HEK293 (cell line): ENCODE results near the gene ITGA5.
A peak's percentile ranks its signal among the peaks of the same experiment; 100 is the strongest.

Experiments
- GLIS1 ChIP-seq: fragments of 450-650 bp; formaldehyde crosslinking; IDR thresholded peaks from 2 replicates; pipeline ENCODE4 v1.5.1; 2016; ENCODE audit warnings: missing biosample characterization, missing genetic modification characterization
- KLF1 ChIP-seq: fragments of 450-650 bp; formaldehyde crosslinking; IDR thresholded peaks from 2 replicates; pipeline ENCODE4 v1.5.1; 2016; ENCODE audit warnings: missing biosample characterization, missing genetic modification characterization
- OVOL3 ChIP-seq: fragments of 450-650 bp; formaldehyde crosslinking; IDR thresholded peaks from 2 replicates; pipeline ENCODE4 v1.5.1; 2016; ENCODE audit warnings: missing biosample characterization, missing genetic modification characterization
- SP2 ChIP-seq: fragments of 450-650 bp; formaldehyde crosslinking; IDR thresholded peaks from 2 replicates; pipeline ENCODE4 v1.5.1; 2016; ENCODE audit warnings: missing biosample characterization, missing genetic modification characterization
- SP3 ChIP-seq: fragments of 450-650 bp; formaldehyde crosslinking; IDR thresholded peaks from 2 replicates; pipeline ENCODE4 v1.5.1; 2016; ENCODE audit warnings: missing biosample characterization, missing genetic modification characterization
- ZNF146 ChIP-seq: fragments of 450-650 bp; formaldehyde crosslinking; IDR thresholded peaks from 2 replicates; pipeline ENCODE4 v1.5.1; 2016; ENCODE audit warnings: missing biosample characterization, missing genetic modification characterization
- ZNF2 ChIP-seq: fragments of 450-650 bp; formaldehyde crosslinking; IDR thresholded peaks from 2 replicates; pipeline ENCODE4 v1.5.1; 2016; ENCODE audit warnings: missing biosample characterization, missing genetic modification characterization
- ZNF266 ChIP-seq: fragments of 450-650 bp; formaldehyde crosslinking; IDR thresholded peaks from 2 replicates; pipeline ENCODE4 v1.5.1; 2016; ENCODE audit warnings: missing biosample characterization, missing genetic modification characterization, low read depth
- ZNF311 ChIP-seq: fragments of 450-650 bp; formaldehyde crosslinking; IDR thresholded peaks from 2 replicates; pipeline ENCODE4 v1.5.1; 2017; ENCODE audit warnings: missing biosample characterization, missing genetic modification characterization, borderline replicate concordance
- ZNF530 ChIP-seq: fragments of 450-650 bp; formaldehyde crosslinking; IDR thresholded peaks from 2 replicates; pipeline ENCODE4 v1.5.1; 2016; ENCODE audit warnings: low read depth, missing biosample characterization, missing genetic modification characterization
- ZNF561 ChIP-seq: fragments of 450-650 bp; IDR thresholded peaks from 2 replicates; pipeline ENCODE4 v1.5.1; 2018; ENCODE audit warnings: missing biosample characterization, missing genetic modification characterization, borderline replicate concordance
- ZNF596 ChIP-seq: fragments of 450-650 bp; IDR thresholded peaks from 2 replicates; pipeline ENCODE4 v1.5.0; 2018; ENCODE audit warnings: missing biosample characterization, mild to moderate bottlenecking, missing genetic modification characterization, moderate library complexity
- ZNF600 ChIP-seq: fragments of 450-650 bp; formaldehyde crosslinking; IDR thresholded peaks from 2 replicates; pipeline ENCODE4 v1.5.1; 2016; ENCODE audit warnings: missing biosample characterization, missing genetic modification characterization
- ZNF660 ChIP-seq: fragments of 450-650 bp; IDR thresholded peaks from 2 replicates; pipeline ENCODE4 v1.5.1; 2018; ENCODE audit warnings: missing biosample characterization, mild to moderate bottlenecking, missing genetic modification characterization
- ZNF76 ChIP-seq: fragments of 450-650 bp; formaldehyde crosslinking; IDR thresholded peaks from 2 replicates; pipeline ENCODE4; 2016; ENCODE audit warnings: low read depth, missing biosample characterization, missing genetic modification characterization, borderline replicate concordance
- ZNF777 ChIP-seq: fragments of 450-650 bp; formaldehyde crosslinking; IDR thresholded peaks from 2 replicates; pipeline ENCODE4 v1.5.1; 2017; ENCODE audit warnings: missing biosample characterization, missing genetic modification characterization, borderline replicate concordance
- ZNF843 ChIP-seq: fragments of 450-650 bp; formaldehyde crosslinking; IDR thresholded peaks from 2 replicates; pipeline ENCODE4 v1.5.1; 2016; ENCODE audit warnings: missing biosample characterization, missing genetic modification characterization
- TF ChIP-seq, protein P1 (sequence below): fragments of 450-650 bp; formaldehyde crosslinking; IDR thresholded peaks from 2 replicates; pipeline ENCODE4 v1.5.1; 2016; ENCODE audit warnings: missing biosample characterization, missing genetic modification characterization
- TF ChIP-seq, protein P2 (sequence below): fragments of 450-650 bp; formaldehyde crosslinking; IDR thresholded peaks from 2 replicates; pipeline ENCODE4 v1.5.1; 2016; ENCODE audit warnings: missing biosample characterization, missing genetic modification characterization
- TF ChIP-seq, protein P3 (sequence below): fragments of 450-650 bp; formaldehyde crosslinking; IDR thresholded peaks from 2 replicates; pipeline ENCODE4 v1.5.1; 2017; ENCODE audit warnings: missing biosample characterization, missing genetic modification characterization
- TF ChIP-seq, protein P4 (sequence below): fragments of 450-650 bp; formaldehyde crosslinking; conservative IDR thresholded peaks from 2 replicates; pipeline ENCODE4 v1.5.1; 2016; ENCODE audit warnings: low read depth, missing biosample characterization, missing genetic modification characterization
- TF ChIP-seq, protein P5 (sequence below): fragments of 450-650 bp; formaldehyde crosslinking; IDR thresholded peaks from 2 replicates; pipeline ENCODE4 v1.5.1; 2016; ENCODE audit warnings: missing biosample characterization, missing genetic modification characterization, borderline replicate concordance

ITGA5 gene

DNA sequence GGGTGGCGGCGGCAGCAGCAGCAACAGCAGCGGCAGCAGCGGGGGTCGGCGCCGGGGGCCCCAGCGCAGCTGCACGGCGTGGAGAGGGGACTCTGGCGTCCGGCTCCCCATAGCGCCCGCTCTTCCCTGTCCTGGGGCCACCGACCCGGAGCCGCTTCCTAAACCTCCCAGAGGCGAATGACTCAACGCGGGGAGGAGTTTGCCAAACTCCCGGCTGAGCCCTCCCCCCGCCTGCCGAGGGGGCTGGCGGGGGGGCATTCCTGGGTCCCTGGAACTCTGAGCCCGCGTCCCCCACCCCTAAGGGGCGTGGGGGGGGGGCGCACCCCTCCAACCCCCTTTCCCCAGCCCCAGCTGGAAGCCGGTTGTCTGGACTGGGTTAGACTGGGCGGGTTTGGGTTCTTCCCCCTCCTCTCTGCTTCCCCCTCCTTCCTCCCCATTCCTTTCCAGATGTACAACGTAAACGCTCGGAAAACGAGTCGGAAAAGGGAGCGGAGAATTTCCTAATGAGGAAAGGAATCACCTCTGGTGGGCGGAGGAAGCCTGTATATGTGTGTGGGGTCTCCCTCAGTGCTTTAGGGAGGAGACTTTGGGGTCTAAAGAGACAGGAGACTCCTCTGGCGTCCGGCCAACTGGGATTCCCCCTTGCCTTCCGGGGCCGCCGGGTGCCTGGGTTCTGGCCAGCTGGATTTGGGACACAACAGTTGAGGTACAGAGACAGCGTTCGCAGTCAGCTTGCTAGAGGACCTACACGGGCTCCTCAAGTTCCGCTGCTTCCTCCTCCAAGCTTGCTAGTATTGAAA, at the start of gene ITGA5 (continued):
- peak; percentile 78 for TF ChIP-seq GLIS1 (tag by site-specific recombination)
- 0 out of 2 replicates have a peak, but pooled peaks have one; percentile 27 for TF ChIP-seq ZNF76
- TF ChIP-seq ZNF843 = no peak
- TF ChIP-seq, protein P1, sequence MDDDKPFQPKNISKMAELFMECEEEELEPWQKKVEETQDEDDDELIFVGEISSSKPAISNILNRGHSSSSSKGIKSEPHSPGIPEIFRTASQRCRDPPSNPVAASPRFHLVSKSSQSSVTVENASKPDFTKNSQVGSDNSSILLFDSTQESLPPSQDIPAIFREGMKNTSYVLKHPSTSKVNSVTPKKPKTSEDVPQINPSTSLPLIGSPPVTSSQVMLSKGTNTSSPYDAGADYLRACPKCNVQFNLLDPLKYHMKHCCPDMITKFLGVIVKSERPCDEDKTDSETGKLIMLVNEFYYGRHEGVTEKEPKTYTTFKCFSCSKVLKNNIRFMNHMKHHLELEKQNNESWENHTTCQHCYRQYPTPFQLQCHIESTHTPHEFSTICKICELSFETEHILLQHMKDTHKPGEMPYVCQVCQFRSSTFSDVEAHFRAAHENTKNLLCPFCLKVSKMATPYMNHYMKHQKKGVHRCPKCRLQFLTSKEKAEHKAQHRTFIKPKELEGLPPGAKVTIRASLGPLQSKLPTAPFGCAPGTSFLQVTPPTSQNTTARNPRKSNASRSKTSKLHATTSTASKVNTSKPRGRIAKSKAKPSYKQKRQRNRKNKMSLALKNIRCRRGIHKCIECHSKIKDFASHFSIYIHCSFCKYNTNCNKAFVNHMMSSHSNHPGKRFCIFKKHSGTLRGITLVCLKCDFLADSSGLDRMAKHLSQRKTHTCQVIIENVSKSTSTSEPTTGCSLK (tag by site-specific recombination) = no peak
- no peak for TF ChIP-seq ZNF266
- 0 out of 2 replicates have a peak, but pooled peaks have one; percentile 18 for TF ChIP-seq KLF1
- peak; percentile 40; the same call in 1 of the 2 replicates for TF ChIP-seq ZNF561 (tag by site-specific recombination)
- 0 out of 2 replicates have a peak, but pooled peaks have one; percentile 42 for TF ChIP-seq ZNF660
- TF ChIP-seq SP3 (tag by site-specific recombination) = peak; percentile 81
- TF ChIP-seq, protein P2, sequence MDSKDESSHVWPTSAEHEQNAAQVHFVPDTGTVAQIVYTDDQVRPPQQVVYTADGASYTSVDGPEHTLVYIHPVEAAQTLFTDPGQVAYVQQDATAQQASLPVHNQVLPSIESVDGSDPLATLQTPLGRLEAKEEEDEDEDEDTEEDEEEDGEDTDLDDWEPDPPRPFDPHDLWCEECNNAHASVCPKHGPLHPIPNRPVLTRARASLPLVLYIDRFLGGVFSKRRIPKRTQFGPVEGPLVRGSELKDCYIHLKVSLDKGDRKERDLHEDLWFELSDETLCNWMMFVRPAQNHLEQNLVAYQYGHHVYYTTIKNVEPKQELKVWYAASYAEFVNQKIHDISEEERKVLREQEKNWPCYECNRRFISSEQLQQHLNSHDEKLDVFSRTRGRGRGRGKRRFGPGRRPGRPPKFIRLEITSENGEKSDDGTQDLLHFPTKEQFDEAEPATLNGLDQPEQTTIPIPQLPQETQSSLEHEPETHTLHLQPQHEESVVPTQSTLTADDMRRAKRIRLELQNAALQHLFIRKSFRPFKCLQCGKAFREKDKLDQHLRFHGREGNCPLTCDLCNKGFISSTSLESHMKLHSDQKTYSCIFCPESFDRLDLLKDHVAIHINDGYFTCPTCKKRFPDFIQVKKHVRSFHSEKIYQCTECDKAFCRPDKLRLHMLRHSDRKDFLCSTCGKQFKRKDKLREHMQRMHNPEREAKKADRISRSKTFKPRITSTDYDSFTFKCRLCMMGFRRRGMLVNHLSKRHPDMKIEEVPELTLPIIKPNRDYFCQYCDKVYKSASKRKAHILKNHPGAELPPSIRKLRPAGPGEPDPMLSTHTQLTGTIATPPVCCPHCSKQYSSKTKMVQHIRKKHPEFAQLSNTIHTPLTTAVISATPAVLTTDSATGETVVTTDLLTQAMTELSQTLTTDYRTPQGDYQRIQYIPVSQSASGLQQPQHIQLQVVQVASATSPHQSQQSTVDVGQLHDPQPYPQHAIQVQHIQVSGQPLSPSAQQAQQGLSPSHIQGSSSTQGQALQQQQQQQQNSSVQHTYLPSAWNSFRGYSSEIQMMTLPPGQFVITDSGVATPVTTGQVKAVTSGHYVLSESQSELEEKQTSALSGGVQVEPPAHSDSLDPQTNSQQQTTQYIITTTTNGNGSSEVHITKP (tag by site-specific recombination) = peak; percentile 63
- TF ChIP-seq ZNF311 (tag by site-specific recombination) = no peak
- TF ChIP-seq ZNF530 = no peak
- TF ChIP-seq, protein P3, sequence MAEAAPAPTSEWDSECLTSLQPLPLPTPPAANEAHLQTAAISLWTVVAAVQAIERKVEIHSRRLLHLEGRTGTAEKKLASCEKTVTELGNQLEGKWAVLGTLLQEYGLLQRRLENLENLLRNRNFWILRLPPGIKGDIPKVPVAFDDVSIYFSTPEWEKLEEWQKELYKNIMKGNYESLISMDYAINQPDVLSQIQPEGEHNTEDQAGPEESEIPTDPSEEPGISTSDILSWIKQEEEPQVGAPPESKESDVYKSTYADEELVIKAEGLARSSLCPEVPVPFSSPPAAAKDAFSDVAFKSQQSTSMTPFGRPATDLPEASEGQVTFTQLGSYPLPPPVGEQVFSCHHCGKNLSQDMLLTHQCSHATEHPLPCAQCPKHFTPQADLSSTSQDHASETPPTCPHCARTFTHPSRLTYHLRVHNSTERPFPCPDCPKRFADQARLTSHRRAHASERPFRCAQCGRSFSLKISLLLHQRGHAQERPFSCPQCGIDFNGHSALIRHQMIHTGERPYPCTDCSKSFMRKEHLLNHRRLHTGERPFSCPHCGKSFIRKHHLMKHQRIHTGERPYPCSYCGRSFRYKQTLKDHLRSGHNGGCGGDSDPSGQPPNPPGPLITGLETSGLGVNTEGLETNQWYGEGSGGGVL (tag by site-specific recombination) = peak; percentile 99
- TF ChIP-seq ZNF146 (tag by site-specific recombination) = no peak
- TF ChIP-seq OVOL3 (tag by site-specific recombination) = no peak
- no peak for TF ChIP-seq ZNF2 (tag by site-specific recombination)
- TF ChIP-seq, protein P4, sequence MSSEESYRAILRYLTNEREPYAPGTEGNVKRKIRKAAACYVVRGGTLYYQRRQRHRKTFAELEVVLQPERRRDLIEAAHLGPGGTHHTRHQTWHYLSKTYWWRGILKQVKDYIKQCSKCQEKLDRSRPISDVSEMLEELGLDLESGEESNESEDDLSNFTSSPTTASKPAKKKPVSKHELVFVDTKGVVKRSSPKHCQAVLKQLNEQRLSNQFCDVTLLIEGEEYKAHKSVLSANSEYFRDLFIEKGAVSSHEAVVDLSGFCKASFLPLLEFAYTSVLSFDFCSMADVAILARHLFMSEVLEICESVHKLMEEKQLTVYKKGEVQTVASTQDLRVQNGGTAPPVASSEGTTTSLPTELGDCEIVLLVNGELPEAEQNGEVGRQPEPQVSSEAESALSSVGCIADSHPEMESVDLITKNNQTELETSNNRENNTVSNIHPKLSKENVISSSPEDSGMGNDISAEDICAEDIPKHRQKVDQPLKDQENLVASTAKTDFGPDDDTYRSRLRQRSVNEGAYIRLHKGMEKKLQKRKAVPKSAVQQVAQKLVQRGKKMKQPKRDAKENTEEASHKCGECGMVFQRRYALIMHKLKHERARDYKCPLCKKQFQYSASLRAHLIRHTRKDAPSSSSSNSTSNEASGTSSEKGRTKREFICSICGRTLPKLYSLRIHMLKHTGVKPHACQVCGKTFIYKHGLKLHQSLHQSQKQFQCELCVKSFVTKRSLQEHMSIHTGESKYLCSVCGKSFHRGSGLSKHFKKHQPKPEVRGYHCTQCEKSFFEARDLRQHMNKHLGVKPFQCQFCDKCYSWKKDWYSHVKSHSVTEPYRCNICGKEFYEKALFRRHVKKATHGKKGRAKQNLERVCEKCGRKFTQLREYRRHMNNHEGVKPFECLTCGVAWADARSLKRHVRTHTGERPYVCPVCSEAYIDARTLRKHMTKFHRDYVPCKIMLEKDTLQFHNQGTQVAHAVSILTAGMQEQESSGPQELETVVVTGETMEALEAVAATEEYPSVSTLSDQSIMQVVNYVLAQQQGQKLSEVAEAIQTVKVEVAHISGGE (tag by site-specific recombination) = peak; percentile 17; the same call in 1 of the 2 replicates
- peak; percentile 26 for TF ChIP-seq ZNF600 (tag by site-specific recombination)
- TF ChIP-seq, protein P5, sequence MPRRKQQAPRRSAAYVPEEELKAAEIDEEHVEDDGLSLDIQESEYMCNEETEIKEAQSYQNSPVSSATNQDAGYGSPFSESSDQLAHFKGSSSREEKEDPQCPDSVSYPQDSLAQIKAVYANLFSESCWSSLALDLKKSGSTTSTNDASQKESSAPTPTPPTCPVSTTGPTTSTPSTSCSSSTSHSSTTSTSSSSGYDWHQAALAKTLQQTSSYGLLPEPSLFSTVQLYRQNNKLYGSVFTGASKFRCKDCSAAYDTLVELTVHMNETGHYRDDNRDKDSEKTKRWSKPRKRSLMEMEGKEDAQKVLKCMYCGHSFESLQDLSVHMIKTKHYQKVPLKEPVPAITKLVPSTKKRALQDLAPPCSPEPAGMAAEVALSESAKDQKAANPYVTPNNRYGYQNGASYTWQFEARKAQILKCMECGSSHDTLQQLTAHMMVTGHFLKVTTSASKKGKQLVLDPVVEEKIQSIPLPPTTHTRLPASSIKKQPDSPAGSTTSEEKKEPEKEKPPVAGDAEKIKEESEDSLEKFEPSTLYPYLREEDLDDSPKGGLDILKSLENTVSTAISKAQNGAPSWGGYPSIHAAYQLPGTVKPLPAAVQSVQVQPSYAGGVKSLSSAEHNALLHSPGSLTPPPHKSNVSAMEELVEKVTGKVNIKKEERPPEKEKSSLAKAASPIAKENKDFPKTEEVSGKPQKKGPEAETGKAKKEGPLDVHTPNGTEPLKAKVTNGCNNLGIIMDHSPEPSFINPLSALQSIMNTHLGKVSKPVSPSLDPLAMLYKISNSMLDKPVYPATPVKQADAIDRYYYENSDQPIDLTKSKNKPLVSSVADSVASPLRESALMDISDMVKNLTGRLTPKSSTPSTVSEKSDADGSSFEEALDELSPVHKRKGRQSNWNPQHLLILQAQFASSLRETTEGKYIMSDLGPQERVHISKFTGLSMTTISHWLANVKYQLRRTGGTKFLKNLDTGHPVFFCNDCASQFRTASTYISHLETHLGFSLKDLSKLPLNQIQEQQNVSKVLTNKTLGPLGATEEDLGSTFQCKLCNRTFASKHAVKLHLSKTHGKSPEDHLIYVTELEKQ (tag by site-specific recombination) = 0 out of 2 replicates have a peak, but pooled peaks have one; percentile 3
- TF ChIP-seq ZNF596 (tag by site-specific recombination) = 0 out of 2 replicates have a peak, but pooled peaks have one; percentile 23
- peak; percentile 45 for TF ChIP-seq SP2 (tag by site-specific recombination)
- no peak for TF ChIP-seq ZNF777
